Measurements from ENCODE around the gene SLC35B2. TPM values are rescaled to one million over a fixed set of nuclear protein-coding genes. Genes with fewer than 3 reads are reported as not detected.
A peak's percentile ranks its signal among the peaks of the same experiment; 100 is the strongest.

Gene SLC35B2, protein sequence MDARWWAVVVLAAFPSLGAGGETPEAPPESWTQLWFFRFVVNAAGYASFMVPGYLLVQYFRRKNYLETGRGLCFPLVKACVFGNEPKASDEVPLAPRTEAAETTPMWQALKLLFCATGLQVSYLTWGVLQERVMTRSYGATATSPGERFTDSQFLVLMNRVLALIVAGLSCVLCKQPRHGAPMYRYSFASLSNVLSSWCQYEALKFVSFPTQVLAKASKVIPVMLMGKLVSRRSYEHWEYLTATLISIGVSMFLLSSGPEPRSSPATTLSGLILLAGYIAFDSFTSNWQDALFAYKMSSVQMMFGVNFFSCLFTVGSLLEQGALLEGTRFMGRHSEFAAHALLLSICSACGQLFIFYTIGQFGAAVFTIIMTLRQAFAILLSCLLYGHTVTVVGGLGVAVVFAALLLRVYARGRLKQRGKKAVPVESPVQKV
- total RNA-seq: 10 to 100 TPM; 23.1 to 28.9 TPM
- long read RNA-seq, donor 1, transcript SLC35B2-202 (4 exons, 2,043 nt): major isoform, 32 of 40 reads
- long read RNA-seq, donor 1, partial matches to known transcripts: 2 of 40 reads
- long read RNA-seq, donor 1, other reads (novel, unspliced or antisense): 4 of 40 reads
- long read RNA-seq, donor 2, transcript SLC35B2-201 (3 exons, 1,898 nt): minor isoform, 9 of 169 reads
- long read RNA-seq, donor 2, transcript SLC35B2-202 (4 exons, 2,043 nt): major isoform, 130 of 169 reads
- long read RNA-seq, donor 2, transcript SLC35B2-207 (4 exons, 2,063 nt): minor isoform, 5 of 169 reads
- long read RNA-seq, donor 2, partial matches to known transcripts: 7 of 169 reads
- long read RNA-seq, donor 2, other reads (novel, unspliced or antisense): 17 of 169 reads

DNA sequence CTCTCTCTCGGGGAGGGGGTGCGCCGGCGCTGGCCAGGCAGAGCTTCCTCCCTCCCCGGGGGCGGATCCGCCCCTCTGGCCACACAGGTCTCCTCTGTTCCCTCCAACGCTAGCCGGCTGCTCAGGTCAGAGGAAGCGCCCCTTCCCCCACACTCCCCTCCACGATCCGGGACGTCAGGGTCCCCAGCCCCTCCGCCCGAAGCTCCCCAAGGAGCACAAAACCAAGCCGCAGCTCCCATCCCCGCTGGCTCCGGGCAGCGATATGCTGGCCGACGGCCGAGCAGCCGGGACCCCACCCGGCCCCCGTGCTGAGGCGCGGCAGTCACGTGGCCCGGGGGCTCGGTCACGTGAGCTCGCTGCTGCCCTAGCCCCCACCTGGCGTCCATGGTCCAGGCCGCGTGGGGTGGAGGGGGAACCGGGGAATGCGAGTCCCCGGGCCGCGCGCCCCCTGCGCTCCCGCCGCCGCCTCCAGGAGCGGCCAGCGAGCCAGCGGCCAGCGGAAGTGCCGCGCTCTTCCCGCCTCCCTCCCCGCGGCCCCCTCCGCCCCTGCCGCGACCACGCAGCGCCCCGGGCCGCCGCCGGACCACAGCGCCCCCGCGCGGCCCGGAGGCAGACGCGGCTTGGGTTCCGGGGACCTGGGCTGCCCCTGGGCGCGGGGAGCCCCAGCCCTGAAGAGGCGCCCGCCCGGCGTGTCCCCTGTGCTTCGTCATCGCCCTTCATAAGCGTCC is at the start of gene SLC35B2:
TSS of gene SLC35B2 (minus strand) at position 504 of the 728 bp plus-strand sequence. CDS start at position 386, 118 bp downstream.
- intact Hi-C loops (cut with DNase I): no loop called here
- DNase-seq (ENCODE audit: low spot score): peak; percentile 88

- DNase-seq (ENCODE audit: low spot score): peak; percentile 67
- intact Hi-C loops (cut with DNase I): no loop called here
Measured at GRCh38 chr6:44306710-44307109, 49.4 kb upstream of the SLC35B2 start.

DNA sequence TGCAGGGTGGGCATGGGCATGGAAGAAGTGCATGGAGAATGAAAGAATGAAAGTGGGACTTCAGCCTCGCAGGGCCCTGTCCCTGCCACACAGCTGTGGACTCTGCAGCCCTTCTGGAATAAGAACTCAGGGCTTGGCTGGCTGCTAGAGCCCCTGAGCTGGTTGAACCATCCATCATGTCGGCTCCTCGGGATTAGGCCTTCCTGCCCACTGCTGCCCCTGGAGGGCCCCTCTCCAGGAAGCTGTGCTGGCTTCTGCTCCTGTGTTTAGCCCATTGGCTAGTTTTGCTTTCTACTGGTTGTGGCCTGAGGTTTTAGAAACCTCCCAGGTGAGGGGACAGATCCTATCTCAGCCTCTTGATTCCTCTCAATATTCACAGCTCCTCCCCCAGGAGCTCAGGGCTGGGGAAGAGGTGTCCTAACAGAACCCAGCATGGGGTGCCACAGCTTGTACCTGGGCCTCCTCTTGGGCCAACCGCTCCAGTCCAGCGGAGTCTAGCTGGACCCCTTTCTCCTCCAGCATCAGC is 47.9 kb upstream of the SLC35B2 start:
- DNase-seq (ENCODE audit: low spot score): no peak
- intact Hi-C loops (cut with DNase I): no loop called here

- intact Hi-C loops (cut with DNase I): no loop called here
- DNase-seq (ENCODE audit: low spot score): peak; percentile 75
Measured at GRCh38 chr6:44304282-44305199, 47.2 kb upstream of the SLC35B2 start.

- peak; percentile 50 for DNase-seq (ENCODE audit: low spot score)
- intact Hi-C loops (cut with DNase I): no loop called here
Measured at GRCh38 chr6:44303842-44304241, 46.5 kb upstream of the SLC35B2 start.

DNA sequence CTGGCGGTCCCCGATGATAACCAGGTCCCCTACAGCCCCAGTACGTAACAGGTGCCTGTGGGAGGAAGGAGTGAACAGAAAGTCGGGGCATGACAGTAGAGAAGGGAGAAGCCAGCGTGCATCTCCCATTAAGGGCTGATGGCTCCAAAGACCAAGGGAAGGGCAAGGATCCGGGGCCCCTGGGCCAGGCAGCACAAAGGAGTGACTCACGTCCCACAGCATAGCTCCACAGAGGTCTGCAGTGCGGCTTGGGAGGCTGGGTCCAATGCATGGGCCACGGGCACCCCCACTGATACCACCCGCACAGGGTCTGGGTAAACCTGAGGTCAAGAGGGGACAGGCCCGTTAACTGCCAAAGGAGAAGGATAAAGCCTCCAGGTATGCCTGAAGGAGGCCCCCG is 45.5 kb upstream of the SLC35B2 start:
- intact Hi-C loops (cut with DNase I): no loop called here
- DNase-seq (ENCODE audit: low spot score): peak; percentile 76

DNA sequence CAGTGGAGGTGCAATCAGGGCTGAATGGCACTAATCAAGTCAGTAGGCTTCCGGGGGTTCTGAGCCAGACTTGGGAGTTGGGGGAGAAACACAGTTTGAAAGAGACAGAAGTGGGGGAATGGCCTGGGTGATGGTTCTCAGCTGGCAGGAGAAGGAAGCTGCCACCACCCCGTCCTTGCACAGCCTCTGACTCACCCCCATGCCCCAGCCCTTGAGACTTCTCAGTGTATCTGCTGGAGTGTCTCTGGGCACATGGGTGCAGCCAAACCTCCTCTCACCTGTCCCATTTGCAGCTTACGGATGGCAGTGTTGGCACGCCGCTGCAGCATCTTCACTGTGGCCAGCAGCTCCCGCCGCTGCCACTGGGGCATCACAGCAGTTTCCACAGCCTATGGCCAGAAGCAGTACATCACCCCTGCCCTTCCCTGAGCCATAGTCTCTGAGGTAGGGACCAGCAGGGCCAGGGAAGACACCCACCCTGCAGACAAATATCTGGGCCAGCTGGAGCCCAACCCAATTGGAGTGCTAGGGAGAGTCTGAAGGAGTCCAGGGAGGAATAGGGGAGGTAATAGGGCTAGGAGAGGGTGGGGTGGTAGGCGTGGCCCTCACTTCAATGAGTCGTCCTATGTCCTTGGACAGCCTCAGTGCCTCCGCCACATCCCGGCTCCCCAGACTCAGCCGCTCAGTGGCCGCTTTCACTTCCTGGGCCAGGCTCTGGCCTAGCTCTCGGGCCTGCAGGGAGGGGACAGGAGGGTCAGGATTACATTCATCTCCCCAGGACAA is 44.6 kb upstream of the SLC35B2 start:
- intact Hi-C loops (cut with DNase I): no loop called here
- DNase-seq (ENCODE audit: low spot score): peak; percentile 64

- intact Hi-C loops (cut with DNase I): no loop called here
- DNase-seq (ENCODE audit: low spot score): peak; percentile 76
Measured at GRCh38 chr6:44301106-44301505, 43.8 kb upstream of the SLC35B2 start.

- peak; percentile 47 for DNase-seq (ENCODE audit: low spot score)
- intact Hi-C loops (cut with DNase I): no loop called here
Measured at GRCh38 chr6:44300292-44300823, 43.0 kb upstream of the SLC35B2 start.

DNA sequence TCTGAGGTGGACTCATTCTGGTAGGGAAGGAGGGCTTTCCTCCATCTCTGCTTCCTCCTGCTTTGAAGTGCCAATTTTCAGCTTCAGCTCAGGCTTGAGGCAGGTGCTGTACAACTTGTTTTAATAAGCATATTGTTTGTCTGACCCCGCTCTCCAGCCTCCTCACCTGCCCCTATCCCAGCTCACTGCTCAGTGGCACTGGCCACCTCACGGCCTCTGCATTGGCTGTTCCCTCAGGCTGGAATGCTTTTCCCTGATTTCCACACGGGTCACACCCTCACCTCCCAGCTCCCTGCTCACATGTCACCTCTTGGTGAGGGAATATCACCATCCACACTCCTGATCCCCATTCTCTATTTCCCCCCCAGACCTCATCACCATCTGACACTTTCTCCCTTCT is 41.5 kb upstream of the SLC35B2 start:
- DNase-seq (ENCODE audit: low spot score): peak; percentile 57
- intact Hi-C loops (cut with DNase I): no loop called here

GRCh38 chr6:44298055-44298803 is 40.9 kb upstream of the SLC35B2 start:
- intact Hi-C loops (cut with DNase I): no loop called here
- DNase-seq (ENCODE audit: low spot score): peak; percentile 57

- DNase-seq (ENCODE audit: low spot score): peak; percentile 84
- intact Hi-C loops (cut with DNase I): no loop called here
Measured at GRCh38 chr6:44297063-44298038, 40.0 kb upstream of the SLC35B2 start.

GRCh38 chr6:44294832-44295791 is 37.8 kb upstream of the SLC35B2 start:
- intact Hi-C loops (cut with DNase I): no loop called here
- DNase-seq (ENCODE audit: low spot score): peak; percentile 45

DNA sequence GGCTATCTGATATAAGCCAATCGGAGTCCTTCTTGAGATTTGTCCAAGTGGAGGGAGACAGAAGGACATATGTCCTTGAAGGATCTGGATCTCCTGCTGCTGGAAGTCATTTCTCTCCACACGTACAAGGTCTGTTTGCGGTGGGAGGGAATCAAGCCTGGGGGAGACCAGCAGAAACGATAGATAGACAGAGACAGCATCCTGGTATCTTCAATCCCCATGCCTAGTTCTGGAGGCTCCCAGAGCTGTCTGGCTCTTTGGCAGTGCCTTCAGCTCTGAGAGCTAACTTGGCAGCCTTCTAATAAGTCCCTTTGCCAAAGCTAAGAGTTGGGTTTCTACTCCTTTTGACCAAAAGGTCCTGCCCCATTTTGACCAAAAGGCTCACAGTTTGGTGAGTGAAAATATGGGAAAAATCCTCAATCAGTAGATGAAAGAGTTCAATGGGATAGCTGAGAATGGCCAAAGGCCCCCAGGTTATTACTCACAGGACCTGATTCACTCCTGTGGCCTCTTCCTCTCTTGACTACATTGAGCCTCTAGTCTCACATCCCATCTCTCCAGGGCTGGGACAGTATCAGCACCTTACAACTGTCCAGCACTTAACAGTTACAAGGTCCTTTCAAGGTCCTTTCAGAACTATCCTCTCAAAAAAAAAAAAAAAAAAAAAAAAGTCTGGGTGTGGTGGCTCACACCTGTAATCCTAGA is 35.5 kb upstream of the SLC35B2 start:
- no peak for DNase-seq (ENCODE audit: low spot score)
- intact Hi-C loops (cut with DNase I): no loop called here
